PC-9 (cell line): Measurements from ENCODE around the gene MDN1.

ENCODE experiments used
- EZH2 ChIP-seq: fragments of 200-600 bp; sonication (generic); IDR thresholded peaks from 2 replicates; pipeline ENCODE4 v1.8.0; 2017; ENCODE audit warnings: antibody characterized with exemption, low read depth
- TF ChIP-seq, protein P1 (sequence below): fragments of 200-600 bp; sonication (generic); conservative IDR thresholded peaks from 2 replicates; pipeline ENCODE4 v1.6.1; 2017; ENCODE audit warnings: mixed run types, antibody characterized with exemption, mild to moderate bottlenecking, moderate library complexity

DNA sequence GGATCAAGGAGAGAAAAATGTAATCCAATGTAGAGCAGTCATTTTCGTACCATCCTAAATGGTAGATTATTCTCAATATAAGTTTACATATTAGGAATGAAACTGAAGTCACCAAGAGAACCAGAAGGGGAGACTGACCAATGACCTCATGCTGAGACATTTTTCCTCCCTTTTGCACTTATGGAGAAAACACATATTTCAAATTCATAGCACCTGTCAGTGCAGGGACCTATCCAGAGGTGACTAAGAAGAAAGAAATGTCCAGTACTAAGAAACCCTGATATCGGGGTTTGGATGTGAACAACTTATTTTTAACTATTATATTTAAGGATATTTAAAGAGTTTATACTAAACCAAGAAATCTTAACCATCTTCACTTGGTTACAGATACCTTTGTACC lies 164.5 kb downstream of the MDN1 start:
- TF ChIP-seq, protein P1, sequence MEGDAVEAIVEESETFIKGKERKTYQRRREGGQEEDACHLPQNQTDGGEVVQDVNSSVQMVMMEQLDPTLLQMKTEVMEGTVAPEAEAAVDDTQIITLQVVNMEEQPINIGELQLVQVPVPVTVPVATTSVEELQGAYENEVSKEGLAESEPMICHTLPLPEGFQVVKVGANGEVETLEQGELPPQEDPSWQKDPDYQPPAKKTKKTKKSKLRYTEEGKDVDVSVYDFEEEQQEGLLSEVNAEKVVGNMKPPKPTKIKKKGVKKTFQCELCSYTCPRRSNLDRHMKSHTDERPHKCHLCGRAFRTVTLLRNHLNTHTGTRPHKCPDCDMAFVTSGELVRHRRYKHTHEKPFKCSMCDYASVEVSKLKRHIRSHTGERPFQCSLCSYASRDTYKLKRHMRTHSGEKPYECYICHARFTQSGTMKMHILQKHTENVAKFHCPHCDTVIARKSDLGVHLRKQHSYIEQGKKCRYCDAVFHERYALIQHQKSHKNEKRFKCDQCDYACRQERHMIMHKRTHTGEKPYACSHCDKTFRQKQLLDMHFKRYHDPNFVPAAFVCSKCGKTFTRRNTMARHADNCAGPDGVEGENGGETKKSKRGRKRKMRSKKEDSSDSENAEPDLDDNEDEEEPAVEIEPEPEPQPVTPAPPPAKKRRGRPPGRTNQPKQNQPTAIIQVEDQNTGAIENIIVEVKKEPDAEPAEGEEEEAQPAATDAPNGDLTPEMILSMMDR, result no peak
- no peak for TF ChIP-seq EZH2
